Neutrophil (primary cell): Measurements from ENCODE around the gene WDFY4.

Source experiments
- H3K27ac ChIP-seq: fragments of 200-600 bp; sonication (generic); 2 replicates; pipeline ENCODE4 v1.5.1; 2016; ENCODE audit warnings: mild to moderate bottlenecking, moderate library complexity
- H3K27me3 ChIP-seq: fragments of 200-600 bp; sonication (generic); 2 replicates; pipeline ENCODE4 v1.6.0; 2016; ENCODE audit warnings: mild to moderate bottlenecking
- H3K36me3 ChIP-seq: fragments of 200-600 bp; sonication (generic); 2 replicates; pipeline ENCODE4 v1.5.1; 2017
- H3K4me1 ChIP-seq, 2 experiments: fragments of 200-600 bp in 1 of 2; sonication (generic) in 1 of 2; 1 replicate in 1 of 2; 2 replicates in 1 of 2; pipeline versions ENCODE4 v1.5.1 to v1.6.1; 2013 to 2016; ENCODE audit warnings: low read depth in 1 of 2, low read length in 1 of 2, mild to moderate bottlenecking in 1 of 2, moderate library complexity in 1 of 2; ENCODE audit not compliant: control insufficient read depth in 1 of 2, insufficient read depth in 1 of 2
- H3K4me3 ChIP-seq, 2 experiments: fragments of 200-600 bp in 1 of 2; sonication (generic) in 1 of 2; 1 replicate in 1 of 2; 2 replicates in 1 of 2; pipeline ENCODE4 v1.5.1; 2013 to 2016; ENCODE audit warnings: low read depth in 1 of 2, low read length in 1 of 2, mild to moderate bottlenecking in 1 of 2, moderate library complexity in 1 of 2
- H3K9me3 ChIP-seq: fragments of 200-600 bp; sonication (generic); 2 replicates; pipeline ENCODE4 v1.5.1; 2016
- CTCF ChIP-seq: fragments of 200-600 bp; sonication (generic); IDR thresholded peaks from 2 replicates; pipeline ENCODE4 v1.5.1; 2016; ENCODE audit warnings: antibody characterized with exemption

WDFY4 gene

GRCh38 chr10:48938281-48938680, 253.6 kb downstream of the WDFY4 start:
- H3K36me3 ChIP-seq = peaks cover 39% of the 10 kb centered on the region
- no peaks in the 10 kb centered on the region for H3K9me3 ChIP-seq
- H3K27ac ChIP-seq = no peak overlapping the region
- H3K4me3 ChIP-seq = no peak overlapping the region
- no peaks in the 10 kb centered on the region for H3K27me3 ChIP-seq
- TF ChIP-seq CTCF = no peak
- no peaks in the 10 kb centered on the region for H3K4me1 ChIP-seq

GRCh38 chr10:48938990-48939536, 254.4 kb downstream of the WDFY4 start:
- TF ChIP-seq CTCF = no peak
- no peak overlapping the region for H3K27ac ChIP-seq
- H3K4me3 ChIP-seq = no peak overlapping the region
- H3K4me1 ChIP-seq = no peaks in the 10 kb centered on the region
- H3K27me3 ChIP-seq = no peaks in the 10 kb centered on the region
- H3K36me3 ChIP-seq = peaks cover 47% of the 10 kb centered on the region
- H3K9me3 ChIP-seq = no peaks in the 10 kb centered on the region

GRCh38 chr10:48939790-48940325, 255.2 kb downstream of the WDFY4 start, which contains the start of gene LRRC18:
TSS of gene LRRC18 (minus strand) at chr10:48939840. CDS start at chr10:48914155, 25,685 bp downstream.
- Histone ChIP-seq H3K9me3 (no peaks in the 10 kb centered on the region), H3K4me3 (no peak within 1 kb of the TSS), H3K36me3 (peaks cover 50% of the 10 kb centered on the region), H3K4me1 (no peaks in the 10 kb centered on the region), H3K27ac (no peak within 1 kb of the TSS), H3K27me3 (no peaks in the 10 kb centered on the region)
- no peak for TF ChIP-seq CTCF

- Histone ChIP-seq H3K4me3 (no peak overlapping the region), H3K4me1 (no peaks in the 10 kb centered on the region), H3K36me3 (peaks cover 50% of the 10 kb centered on the region), H3K9me3 (no peaks in the 10 kb centered on the region), H3K27me3 (no peaks in the 10 kb centered on the region), H3K27ac (no peak overlapping the region)
- TF ChIP-seq CTCF = no peak
Measured at GRCh38 chr10:48940372-48940771, 255.7 kb downstream of the WDFY4 start.

GRCh38 chr10:48940958-48941357, 256.3 kb downstream of the WDFY4 start:
- TF ChIP-seq CTCF = no peak
- H3K27ac ChIP-seq = no peak overlapping the region
- H3K36me3 ChIP-seq = peaks cover 56% of the 10 kb centered on the region
- H3K4me3 ChIP-seq = no peak overlapping the region
- no peaks in the 10 kb centered on the region for H3K9me3 ChIP-seq
- H3K4me1 ChIP-seq = no peaks in the 10 kb centered on the region
- H3K27me3 ChIP-seq = no peaks in the 10 kb centered on the region
